SK-N-SH (cell line): Measurements from ENCODE around the gene TMEM184B. TPM values are rescaled to one million over a fixed set of nuclear protein-coding genes. Genes with fewer than 3 reads are reported as not detected.
"Not testable (repeated sequence)": the region's sequence is repeated elsewhere in the genome, so short reads cannot be mapped to it uniquely, and the experiment has no call there.

ENCODE experiments used
- CTCF ChIA-PET: fragments of 300-600, 350-600 bp; formaldehyde crosslinking; extraction: SDS; loops from one replicate; lab custom pipeline; 2021; lab: Yijun Ruan, JAX
- POLR2A ChIA-PET: fragments of 350-600 bp; sonication (Branson Sonifier 250); formaldehyde crosslinking; extraction: SDS; loops from one replicate; lab custom pipeline; 2020; ENCODE audit warnings: antibody characterized with exemption, inconsistent platforms; lab: Yijun Ruan, JAX
- DNase-seq: peaks from one replicate; pipeline ENCODE4 v3.0.0; 2012
- H2AFZ ChIP-seq: fragments of 200-600 bp; sonication (generic); 2 replicates; pipeline ENCODE4 v1.8.1; 2016; ENCODE audit warnings: antibody characterized with exemption, mild to moderate bottlenecking, low read depth
- H3F3A ChIP-seq: fragments of 200-600 bp; sonication (generic); replicated peaks from 2 replicates; pipeline ENCODE3; 2016; ENCODE audit warnings: antibody characterized with exemption, mild to moderate bottlenecking; ENCODE audit not compliant: insufficient read depth
- H3K27ac ChIP-seq, 2 experiments: fragments of 200-500 bp in 1 of 2; fragments of 200-600 bp in 1 of 2; sonication (Bioruptor generic) in 1 of 2; sonication (generic), shearing (Covaris generic) in 1 of 2; 2 replicates each; pipeline versions ENCODE4 v1.5.1 to v1.6.1; 2014 to 2016; ENCODE audit warnings: low read depth in 2 of 2, inconsistent platforms in 1 of 2, low read length in 1 of 2, mild to moderate bottlenecking in 1 of 2, mixed read lengths in 1 of 2
- H3K27me3 ChIP-seq: fragments of 200-600 bp; sonication (generic), shearing (Covaris generic); 2 replicates; pipeline ENCODE4 v1.6.1; 2016; ENCODE audit warnings: mixed run types; ENCODE audit not compliant: insufficient read depth
- H3K36me3 ChIP-seq, 2 experiments: fragments of 200-500 bp in 1 of 2; fragments of 200-600 bp in 1 of 2; sonication (Bioruptor generic) in 1 of 2; sonication (generic) in 1 of 2; replicated peaks in 1 of 2; 2 replicates each; pipeline versions ENCODE3 to v1.5.1; 2014 to 2016; ENCODE audit warnings: low read length in 1 of 2, mild to moderate bottlenecking in 1 of 2; ENCODE audit not compliant: insufficient read depth in 2 of 2, control insufficient read depth in 1 of 2
- H3K4me1 ChIP-seq, 2 experiments: fragments of 200-500 bp in 1 of 2; fragments of 200-600 bp in 1 of 2; sonication (Bioruptor generic) in 1 of 2; sonication (generic), shearing (Covaris generic) in 1 of 2; 2 replicates each; pipeline versions ENCODE4 v1.5.1 to v1.6.1; 2014 to 2016; ENCODE audit warnings: low read depth in 1 of 2, low read length in 1 of 2, mixed run types in 1 of 2; ENCODE audit not compliant: insufficient read depth in 2 of 2, control insufficient read depth in 1 of 2
- H3K4me2 ChIP-seq: fragments of 200-600 bp; sonication (generic), shearing (Covaris generic); 2 replicates; pipeline ENCODE4 v1.6.1; 2017; ENCODE audit warnings: mixed run types
- H3K4me3 ChIP-seq, 2 experiments: fragments of 200-500 bp in 1 of 2; fragments of 200-600 bp in 1 of 2; sonication (Bioruptor generic) in 1 of 2; sonication (generic), shearing (Covaris generic) in 1 of 2; 2 replicates each; pipeline versions ENCODE4 v1.5.1 to v1.8.1; 2014 to 2016; ENCODE audit warnings: low read depth in 2 of 2, inconsistent platforms in 1 of 2, low read length in 1 of 2, mild to moderate bottlenecking in 1 of 2, mixed read lengths in 1 of 2, moderate library complexity in 1 of 2
- H3K79me2 ChIP-seq: fragments of 200-600 bp; sonication (generic); 2 replicates; pipeline ENCODE4 v1.8.1; 2017; ENCODE audit warnings: mild to moderate bottlenecking; ENCODE audit not compliant: insufficient read depth
- H3K9ac ChIP-seq: fragments of 200-600 bp; sonication (generic); 2 replicates; pipeline ENCODE4 v1.6.1; 2017; ENCODE audit warnings: mixed run types
- H3K9me2 ChIP-seq: fragments of 200-600 bp; sonication (generic); 2 replicates; pipeline ENCODE4 v1.6.1; 2017; ENCODE audit warnings: mixed run types
- H3K9me3 ChIP-seq: fragments of 200-600 bp; sonication (generic); 2 replicates; pipeline ENCODE4 v1.6.1; 2017; ENCODE audit warnings: mixed run types, mild to moderate bottlenecking, moderate library complexity
- H4K20me1 ChIP-seq: fragments of 200-600 bp; sonication (generic); 2 replicates; pipeline ENCODE4 v1.6.1; 2017; ENCODE audit warnings: mild to moderate bottlenecking, mixed run types; ENCODE audit not compliant: insufficient read depth
- CHD2 ChIP-seq: fragments of 150-350 bp; IDR thresholded peaks from 2 replicates; pipeline ENCODE4 v1.6.1; 2018; ENCODE audit warnings: low read length; ENCODE audit not compliant: partially characterized antibody
- ELF1 ChIP-seq: IDR thresholded peaks from 2 replicates; pipeline ENCODE4 v1.4.0; 2012
- EZH2phosphoT487 ChIP-seq: fragments of 200-600 bp; sonication (generic); IDR thresholded peaks from 2 replicates; pipeline ENCODE4 v1.6.1; 2017; ENCODE audit warnings: low read depth, mixed run types, mild to moderate bottlenecking, antibody characterized with exemption, moderate library complexity, borderline replicate concordance
- FOSL2 ChIP-seq: IDR thresholded peaks from 2 replicates; pipeline ENCODE4 v1.4.0; 2012; ENCODE audit warnings: low read depth, mild to moderate bottlenecking, moderate library complexity, borderline replicate concordance
- GATA2 ChIP-seq: sonication (generic); formaldehyde crosslinking; IDR thresholded peaks from 2 replicates; pipeline ENCODE4 v1.5.0; 2020; ENCODE audit warnings: mild to moderate bottlenecking, missing genetic modification reagents
- NRF1 ChIP-seq: IDR thresholded peaks from 2 replicates; pipeline ENCODE4 v1.6.1; 2012; ENCODE audit warnings: low read depth, mild to moderate bottlenecking, low read length
- RAD21 ChIP-seq: IDR thresholded peaks from 2 replicates; pipeline ENCODE4 v1.6.1; 2012; ENCODE audit warnings: mild to moderate bottlenecking, low read length
- RCOR1 ChIP-seq: fragments of 150-350 bp; IDR thresholded peaks from 2 replicates; pipeline ENCODE4 v1.6.1; 2017; ENCODE audit warnings: antibody characterized with exemption, low read length
- RFX5 ChIP-seq: IDR thresholded peaks from 2 replicates; pipeline ENCODE4 v1.6.1; 2012; ENCODE audit warnings: mild to moderate bottlenecking, improper control_type of control experiment, low read length
- RXRA ChIP-seq: IDR thresholded peaks from 2 replicates; pipeline ENCODE4 v1.4.0; 2012; ENCODE audit warnings: low read depth, mild to moderate bottlenecking, borderline replicate concordance
- TAF1 ChIP-seq: IDR thresholded peaks from 2 replicates; pipeline ENCODE4 v1.6.1; 2012; ENCODE audit warnings: low read depth, mild to moderate bottlenecking, low read length, moderate library complexity, borderline replicate concordance
- TCF12 ChIP-seq: IDR thresholded peaks from 2 replicates; pipeline ENCODE4 v1.4.0; 2012
- YY1 ChIP-seq: IDR thresholded peaks from 2 replicates; pipeline ENCODE4 v1.4.0; 2012; ENCODE audit warnings: low read depth, mild to moderate bottlenecking
- WGBS: methylation state at CpG from one replicate; pipeline ENCODE4 v1.1.6; 2017; ENCODE audit warnings: low lambda C conversion rate; 5-methylcytosine and 5-hydroxymethylcytosine counted together
- polyA plus RNA-seq, 3 experiments: library from polyadenylated mRNA; depleted of rRNA; stranded (reverse); fragments of >200 nt; gene quantifications; 2 replicates each; pipeline ENCODE4 v1.2.3, GENCODE V29; 2012
- TF ChIP-seq, protein P1 (sequence below): fragments of 150-350 bp; IDR thresholded peaks from 2 replicates; pipeline ENCODE4 v1.6.1; 2017; ENCODE audit warnings: antibody characterized with exemption, low read length, low read depth, borderline replicate concordance
- TF ChIP-seq, protein P2 (sequence below): IDR thresholded peaks from 2 replicates; pipeline ENCODE4 v1.4.0; 2012; ENCODE audit warnings: low read depth, borderline replicate concordance
- TF ChIP-seq, protein P3 (sequence below): IDR thresholded peaks from 2 replicates; pipeline ENCODE4 v1.4.0; 2012; ENCODE audit warnings: low read depth
- TF ChIP-seq, protein P4 (sequence below): IDR thresholded peaks from 2 replicates; pipeline ENCODE4 v1.4.0; 2012; ENCODE audit warnings: low read depth, borderline replicate concordance
- TF ChIP-seq, protein P5 (sequence below): fragments of 150-350 bp; IDR thresholded peaks from 2 replicates; pipeline ENCODE4 v1.6.1; 2016; ENCODE audit warnings: mild to moderate bottlenecking, low read depth, low read length

TMEM184B gene
- polyA plus RNA-seq, 1 of the 3 experiments (the other 2 are of a cell fraction), result 25.3 TPM

DNA sequence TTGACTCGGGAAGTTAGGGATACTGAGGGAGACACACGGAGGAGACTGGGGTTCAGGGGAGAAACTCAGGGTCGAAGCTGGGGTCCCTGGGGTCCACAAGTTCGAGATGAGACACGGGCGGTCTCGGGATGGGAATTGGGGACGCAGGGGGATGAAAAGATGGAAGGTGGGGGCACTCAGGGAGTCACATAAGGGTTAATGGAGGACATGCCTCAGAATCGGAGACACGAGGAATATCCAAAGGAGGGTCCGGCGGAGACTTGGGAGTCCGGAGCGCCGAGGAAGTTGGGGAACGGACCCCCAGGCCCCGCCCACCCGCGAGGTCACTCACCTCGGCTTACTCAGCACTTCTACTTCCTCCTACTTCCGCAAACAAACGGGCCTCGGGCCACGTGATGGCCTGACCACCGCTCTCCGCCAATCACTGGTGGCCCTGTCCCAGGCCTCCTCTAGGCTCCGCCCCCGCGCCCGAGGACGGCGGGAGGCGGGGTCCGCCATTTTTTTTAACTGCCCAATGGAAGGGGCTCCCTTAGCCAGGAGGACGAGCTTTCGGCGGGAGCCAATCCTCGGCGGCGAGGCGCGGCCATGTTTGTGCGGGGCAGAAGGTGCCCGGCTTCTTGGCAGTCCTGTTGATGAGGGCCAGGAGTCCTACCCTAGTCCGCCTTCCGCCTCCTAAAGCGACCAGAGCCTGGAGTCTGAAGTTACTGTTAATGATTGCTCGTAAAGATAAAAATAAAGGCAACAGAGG lies 91.2 kb downstream of the TMEM184B start, which contains the start of gene PLA2G6 (continued):
- no peak for TF ChIP-seq GATA2 (CRISPR knock-in tag)
- no peak for TF ChIP-seq RAD21
- no peak for TF ChIP-seq FOSL2
- peak; percentile 97 for TF ChIP-seq YY1
- no peak for TF ChIP-seq CHD2
- TF ChIP-seq TCF12, result no peak
- TF ChIP-seq RXRA, result no peak
- TF ChIP-seq, protein P1, sequence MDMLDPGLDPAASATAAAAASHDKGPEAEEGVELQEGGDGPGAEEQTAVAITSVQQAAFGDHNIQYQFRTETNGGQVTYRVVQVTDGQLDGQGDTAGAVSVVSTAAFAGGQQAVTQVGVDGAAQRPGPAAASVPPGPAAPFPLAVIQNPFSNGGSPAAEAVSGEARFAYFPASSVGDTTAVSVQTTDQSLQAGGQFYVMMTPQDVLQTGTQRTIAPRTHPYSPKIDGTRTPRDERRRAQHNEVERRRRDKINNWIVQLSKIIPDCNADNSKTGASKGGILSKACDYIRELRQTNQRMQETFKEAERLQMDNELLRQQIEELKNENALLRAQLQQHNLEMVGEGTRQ, result peak; percentile 79
- TF ChIP-seq, protein P2, sequence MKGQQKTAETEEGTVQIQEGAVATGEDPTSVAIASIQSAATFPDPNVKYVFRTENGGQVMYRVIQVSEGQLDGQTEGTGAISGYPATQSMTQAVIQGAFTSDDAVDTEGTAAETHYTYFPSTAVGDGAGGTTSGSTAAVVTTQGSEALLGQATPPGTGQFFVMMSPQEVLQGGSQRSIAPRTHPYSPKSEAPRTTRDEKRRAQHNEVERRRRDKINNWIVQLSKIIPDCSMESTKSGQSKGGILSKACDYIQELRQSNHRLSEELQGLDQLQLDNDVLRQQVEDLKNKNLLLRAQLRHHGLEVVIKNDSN, result peak; percentile 95
- no peak for TF ChIP-seq RCOR1
- TF ChIP-seq NRF1, result no peak
- TF ChIP-seq, protein P3, sequence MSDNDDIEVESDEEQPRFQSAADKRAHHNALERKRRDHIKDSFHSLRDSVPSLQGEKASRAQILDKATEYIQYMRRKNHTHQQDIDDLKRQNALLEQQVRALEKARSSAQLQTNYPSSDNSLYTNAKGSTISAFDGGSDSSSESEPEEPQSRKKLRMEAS, result no peak
- no peak for TF ChIP-seq EZH2phosphoT487
- TF ChIP-seq ELF1, result peak; percentile 95

DNA sequence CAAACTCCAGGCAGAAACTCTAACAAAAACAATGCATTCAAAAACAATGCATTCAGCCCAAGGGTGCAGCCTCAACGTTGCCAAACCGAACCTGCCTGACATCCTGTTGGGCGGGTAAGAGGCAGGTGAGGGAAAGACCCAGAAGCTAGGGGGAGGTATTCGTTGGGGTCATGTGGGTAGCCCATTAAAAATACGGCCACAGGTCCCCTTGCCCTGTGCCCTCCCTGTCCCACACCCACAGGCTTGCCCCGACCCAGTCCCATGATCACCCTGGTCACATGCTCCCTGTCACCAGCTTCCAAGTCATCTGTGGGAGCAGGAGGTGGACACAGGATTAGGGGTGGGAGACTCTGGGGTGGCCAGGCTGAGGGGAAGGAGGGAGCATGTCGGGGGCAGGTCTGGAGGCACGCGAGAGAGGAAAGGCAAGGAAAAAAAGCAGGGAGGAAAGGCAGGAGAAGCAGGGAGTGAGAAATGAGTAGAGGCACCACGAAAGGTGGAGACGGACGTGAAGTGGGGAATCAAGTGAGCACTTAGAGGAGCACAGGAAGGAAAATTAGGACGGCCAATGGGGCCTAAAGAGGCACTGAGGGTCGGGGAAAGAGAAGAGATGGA lies 91.9 kb downstream of the TMEM184B start:
- CTCF ChIA-PET, result interaction anchor here (1.3 kb wide), 1 partner anchor 129 kb away, joined by 3 read pairs; no protein-coding TSS in a partner anchor

DNA sequence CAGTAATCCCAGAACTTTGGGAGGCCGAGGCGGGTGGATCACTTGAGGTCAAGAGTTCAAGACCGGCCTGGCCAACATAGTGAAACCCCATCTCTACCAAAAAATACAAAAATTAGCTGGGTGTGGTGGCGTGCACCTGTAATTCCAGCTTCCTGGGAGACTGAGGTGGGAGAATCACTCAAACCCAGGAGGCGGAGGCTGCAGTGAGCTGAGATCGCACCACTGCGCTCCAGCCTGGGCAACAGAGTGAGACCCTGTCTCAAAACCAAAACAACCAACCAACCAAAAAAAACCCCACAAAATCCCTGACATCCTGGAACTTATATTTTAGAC lies 94.2 kb downstream of the TMEM184B start:
- CTCF ChIA-PET, result interaction anchor here (0.8 to 1.3 kb wide), 2 partner anchors 11 to 65 kb away, joined by 3 to 4 read pairs; no protein-coding TSS in a partner anchor
- H2AFZ ChIP-seq, H3K9ac ChIP-seq, H3K9me3 ChIP-seq, H3K4me1 ChIP-seq, POLR2A ChIA-PET, H3K27me3 ChIP-seq, H3K4me3 ChIP-seq, H3F3A ChIP-seq, H3K9me2 ChIP-seq, H3K36me3 ChIP-seq, H4K20me1 ChIP-seq, DNase-seq, H3K79me2 ChIP-seq: not testable (repeated sequence)
- H3K4me2 ChIP-seq, result peak overlapping the region; percentile 12; the same call in 1 of the 2 replicates
- H3K27ac ChIP-seq, result peak overlapping the region in 1 of 2 experiments; percentile 39; a peak in 1 of 4 replicates
- WGBS, result 95% methylated on average over 6 of the region's 7 CpGs

More for the DNA sequence above, 91.9 kb downstream of the TMEM184B start:
- no peaks in the 10 kb centered on the region for H3K36me3 ChIP-seq
- TF ChIP-seq TAF1, result no peak
- no peak for TF ChIP-seq RFX5
- TF ChIP-seq, protein P4, sequence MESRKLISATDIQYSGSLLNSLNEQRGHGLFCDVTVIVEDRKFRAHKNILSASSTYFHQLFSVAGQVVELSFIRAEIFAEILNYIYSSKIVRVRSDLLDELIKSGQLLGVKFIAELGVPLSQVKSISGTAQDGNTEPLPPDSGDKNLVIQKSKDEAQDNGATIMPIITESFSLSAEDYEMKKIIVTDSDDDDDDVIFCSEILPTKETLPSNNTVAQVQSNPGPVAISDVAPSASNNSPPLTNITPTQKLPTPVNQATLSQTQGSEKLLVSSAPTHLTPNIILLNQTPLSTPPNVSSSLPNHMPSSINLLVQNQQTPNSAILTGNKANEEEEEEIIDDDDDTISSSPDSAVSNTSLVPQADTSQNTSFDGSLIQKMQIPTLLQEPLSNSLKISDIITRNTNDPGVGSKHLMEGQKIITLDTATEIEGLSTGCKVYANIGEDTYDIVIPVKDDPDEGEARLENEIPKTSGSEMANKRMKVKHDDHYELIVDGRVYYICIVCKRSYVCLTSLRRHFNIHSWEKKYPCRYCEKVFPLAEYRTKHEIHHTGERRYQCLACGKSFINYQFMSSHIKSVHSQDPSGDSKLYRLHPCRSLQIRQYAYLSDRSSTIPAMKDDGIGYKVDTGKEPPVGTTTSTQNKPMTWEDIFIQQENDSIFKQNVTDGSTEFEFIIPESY, result no peak
- TF ChIP-seq, protein P5, sequence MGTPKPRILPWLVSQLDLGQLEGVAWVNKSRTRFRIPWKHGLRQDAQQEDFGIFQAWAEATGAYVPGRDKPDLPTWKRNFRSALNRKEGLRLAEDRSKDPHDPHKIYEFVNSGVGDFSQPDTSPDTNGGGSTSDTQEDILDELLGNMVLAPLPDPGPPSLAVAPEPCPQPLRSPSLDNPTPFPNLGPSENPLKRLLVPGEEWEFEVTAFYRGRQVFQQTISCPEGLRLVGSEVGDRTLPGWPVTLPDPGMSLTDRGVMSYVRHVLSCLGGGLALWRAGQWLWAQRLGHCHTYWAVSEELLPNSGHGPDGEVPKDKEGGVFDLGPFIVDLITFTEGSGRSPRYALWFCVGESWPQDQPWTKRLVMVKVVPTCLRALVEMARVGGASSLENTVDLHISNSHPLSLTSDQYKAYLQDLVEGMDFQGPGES, result no peak
- TF ChIP-seq, protein P2, result no peak
- 21% methylated on average over 12 of the region's 14 CpGs for WGBS
- H4K20me1 ChIP-seq, result no peaks in the 10 kb centered on the region
- H3K27me3 ChIP-seq, result no peaks in the 10 kb centered on the region
- H3K4me3 ChIP-seq, result peak overlapping the region; percentile 63 to 64
- H3K9me2 ChIP-seq, result no peaks in the 10 kb centered on the region
- H3K9ac ChIP-seq, result peak overlapping the region; percentile 77
- H3K4me2 ChIP-seq, result peak overlapping the region; percentile 83
- H3F3A ChIP-seq, result no peaks in the 10 kb centered on the region
- no peak for DNase-seq
- H3K4me1 ChIP-seq, result peaks cover 0 to 8% of the 10 kb centered on the region in 2 experiments; a peak in 2 of 4 replicates
- H3K79me2 ChIP-seq, result no peaks in the 10 kb centered on the region
- POLR2A ChIA-PET, result no interaction called here
- peak overlapping the region; percentile 68 for H2AFZ ChIP-seq
- no peaks in the 10 kb centered on the region for H3K9me3 ChIP-seq
- H3K27ac ChIP-seq, result peak overlapping the region; percentile 57 to 81
